Measurements from ENCODE around the gene JAKMIP1.

The JAKMIP1 gene

GRCh38 chr4:6180841-6181631 is 19.3 kb downstream of the JAKMIP1 start:
- DNase-seq (ENCODE audit: low read depth): no peak

- DNase-seq (ENCODE audit: low read depth): no peak
Observed at GRCh38 chr4:6179362-6179761, 21.0 kb downstream of the JAKMIP1 start.

GRCh38 chr4:6178757-6179156 is 21.6 kb downstream of the JAKMIP1 start:
- no peak for DNase-seq (ENCODE audit: low read depth)

- DNase-seq (ENCODE audit: low read depth): no peak
Observed at GRCh38 chr4:6177587-6178197, 22.7 kb downstream of the JAKMIP1 start.

- DNase-seq (ENCODE audit: low read depth): no peak
Observed at GRCh38 chr4:6175426-6175825, 24.9 kb downstream of the JAKMIP1 start.

- DNase-seq (ENCODE audit: low read depth): no peak
Observed at GRCh38 chr4:6172927-6173200, 27.5 kb downstream of the JAKMIP1 start.

- no peak for DNase-seq (ENCODE audit: low read depth)
Observed at GRCh38 chr4:6172093-6172926, 28.0 kb downstream of the JAKMIP1 start.

- DNase-seq (ENCODE audit: low read depth): no peak
Observed at GRCh38 chr4:6169239-6169638, 31.1 kb downstream of the JAKMIP1 start.

GRCh38 chr4:6165766-6166165 is 34.6 kb downstream of the JAKMIP1 start:
- no peak for DNase-seq (ENCODE audit: low read depth)

GRCh38 chr4:6162885-6163284 is 37.5 kb downstream of the JAKMIP1 start:
- no peak for DNase-seq (ENCODE audit: low read depth)

- no peak for DNase-seq (ENCODE audit: low read depth)
Observed at GRCh38 chr4:6161921-6162464, 38.4 kb downstream of the JAKMIP1 start.

GRCh38 chr4:6160536-6160935 is 39.8 kb downstream of the JAKMIP1 start:
- no peak for DNase-seq (ENCODE audit: low read depth)

GRCh38 chr4:6157926-6158325 is 42.4 kb downstream of the JAKMIP1 start:
- DNase-seq (ENCODE audit: low read depth): no peak

GRCh38 chr4:6155996-6156750 is 44.2 kb downstream of the JAKMIP1 start:
- DNase-seq (ENCODE audit: low read depth): no peak

GRCh38 chr4:6154875-6155274 is 45.5 kb downstream of the JAKMIP1 start:
- no peak for DNase-seq (ENCODE audit: low read depth)

GRCh38 chr4:6153874-6154273 is 46.5 kb downstream of the JAKMIP1 start:
- DNase-seq (ENCODE audit: low read depth): no peak

GRCh38 chr4:6152869-6153705 is 47.3 kb downstream of the JAKMIP1 start:
- no peak for DNase-seq (ENCODE audit: low read depth)

- no peak for DNase-seq (ENCODE audit: low read depth)
Observed at GRCh38 chr4:6150046-6150735, 50.2 kb downstream of the JAKMIP1 start.

- no peak for DNase-seq (ENCODE audit: low read depth)
Observed at GRCh38 chr4:6148506-6149205, 51.7 kb downstream of the JAKMIP1 start.

- DNase-seq (ENCODE audit: low read depth): no peak
Observed at GRCh38 chr4:6147441-6147840, 52.9 kb downstream of the JAKMIP1 start.

All from GM04504 (cell line).